Effector memory CD4-positive, alpha-beta T cell (primary cell): ENCODE measurements around the gene ZNF283.
"Not testable (repeated sequence)": the region's sequence is repeated elsewhere in the genome, so short reads cannot be mapped to it uniquely, and the experiment has no call there.

Experiments
- DNase-seq, 3 donors: peaks; one replicate each; pipeline ENCODE4 v3.0.0-alpha.2; 2020
- H3K27ac ChIP-seq: 2 replicates; pipeline ENCODE4 v1.7.0; 2013; ENCODE audit warnings: mild to moderate bottlenecking, low read length, moderate library complexity; ENCODE audit not compliant: insufficient read depth, poor library complexity, severe bottlenecking
- H3K27me3 ChIP-seq: replicated peaks from 2 replicates; pipeline ENCODE4 v1.7.0; 2013; ENCODE audit warnings: mild to moderate bottlenecking, low read length; ENCODE audit not compliant: insufficient read depth, control insufficient read depth, poor library complexity, severe bottlenecking
- H3K36me3 ChIP-seq: 2 replicates; pipeline ENCODE4 v1.7.0; 2013; ENCODE audit warnings: mild to moderate bottlenecking, low read length, moderate library complexity; ENCODE audit not compliant: control insufficient read depth, insufficient read depth
- H3K4me1 ChIP-seq: 2 replicates; pipeline ENCODE4 v1.7.0; 2013; ENCODE audit warnings: low read length, mild to moderate bottlenecking; ENCODE audit not compliant: control insufficient read depth, insufficient read depth, poor library complexity, severe bottlenecking
- H3K4me3 ChIP-seq: 2 replicates; pipeline ENCODE4 v1.7.0; 2013; ENCODE audit warnings: low read length, low read depth, mild to moderate bottlenecking; ENCODE audit not compliant: insufficient read depth, poor library complexity, severe bottlenecking
- H3K9me3 ChIP-seq: 2 replicates; pipeline ENCODE4 v1.7.0; 2013; ENCODE audit warnings: mild to moderate bottlenecking, low read length, moderate library complexity; ENCODE audit not compliant: control insufficient read depth

ZNF283 gene

GRCh38 chr19:43799502-43800142 is 27.5 kb upstream of the ZNF283 start:
- Histone ChIP-seq H3K27ac (no peak overlapping the region), H3K27me3 (no peaks in the 10 kb centered on the region), H3K9me3 (no peaks in the 10 kb centered on the region), H3K4me3 (no peak overlapping the region), H3K4me1 (peaks cover 6% of the 10 kb centered on the region), H3K36me3 (no peaks in the 10 kb centered on the region)
- no peak for DNase-seq

- peaks cover 6% of the 10 kb centered on the region for H3K4me1 ChIP-seq
- no peaks in the 10 kb centered on the region for H3K36me3 ChIP-seq
- no peak within 1 kb of the TSS for H3K27ac ChIP-seq
- H3K9me3 ChIP-seq = no peaks in the 10 kb centered on the region
- no peak for DNase-seq
- no peaks in the 10 kb centered on the region for H3K27me3 ChIP-seq
- no peak within 1 kb of the TSS for H3K4me3 ChIP-seq
These were observed 24.7 kb upstream of the ZNF283 start, which contains the start of gene LYPD5 for GRCh38 chr19:43802216-43802951. Gene LYPD5, minus strand, starts transcription at chr19:43802447. Its CDS starts 67 bp downstream, at chr19:43802380.

GRCh38 chr19:43804432-43804831 is 22.7 kb upstream of the ZNF283 start:
- Histone ChIP-seq H3K9me3 (no peaks in the 10 kb centered on the region), H3K4me1 (no peaks in the 10 kb centered on the region), H3K4me3 (no peak overlapping the region), H3K27me3 (no peaks in the 10 kb centered on the region), H3K36me3 (no peaks in the 10 kb centered on the region), H3K27ac (no peak overlapping the region)
- no peak for DNase-seq

GRCh38 chr19:43806401-43806800 is 20.7 kb upstream of the ZNF283 start:
- not testable (repeated sequence) for H3K36me3 ChIP-seq, H3K9me3 ChIP-seq, DNase-seq, H3K27me3 ChIP-seq, H3K27ac ChIP-seq, H3K4me1 ChIP-seq, H3K4me3 ChIP-seq

GRCh38 chr19:43806848-43807247 is 20.3 kb upstream of the ZNF283 start:
- DNase-seq = no peak
- H3K9me3 ChIP-seq = no peaks in the 10 kb centered on the region
- peaks cover 1% of the 10 kb centered on the region for H3K4me1 ChIP-seq
- no peaks in the 10 kb centered on the region for H3K36me3 ChIP-seq
- no peaks in the 10 kb centered on the region for H3K27me3 ChIP-seq
- H3K27ac ChIP-seq = no peak overlapping the region
- no peak overlapping the region for H3K4me3 ChIP-seq

- H3K27ac ChIP-seq = no peak overlapping the region
- no peak overlapping the region for H3K4me3 ChIP-seq
- no peaks in the 10 kb centered on the region for H3K27me3 ChIP-seq
- no peaks in the 10 kb centered on the region for H3K36me3 ChIP-seq
- no peaks in the 10 kb centered on the region for H3K9me3 ChIP-seq
- peaks cover 3% of the 10 kb centered on the region for H3K4me1 ChIP-seq
- no peak for DNase-seq
These were observed 19.5 kb upstream of the ZNF283 start for GRCh38 chr19:43807651-43808050.

- Histone ChIP-seq H3K27ac (no peak overlapping the region), H3K4me1 (peaks cover 3% of the 10 kb centered on the region), H3K36me3 (no peaks in the 10 kb centered on the region), H3K9me3 (no peaks in the 10 kb centered on the region), H3K4me3 (no peak overlapping the region), H3K27me3 (no peaks in the 10 kb centered on the region)
- DNase-seq = no peak
These were observed 17.1 kb upstream of the ZNF283 start for GRCh38 chr19:43809762-43810696.

GRCh38 chr19:43811837-43812236 is 15.3 kb upstream of the ZNF283 start:
- H3K36me3 ChIP-seq = no peaks in the 10 kb centered on the region
- H3K4me3 ChIP-seq = no peak overlapping the region
- H3K27me3 ChIP-seq = no peaks in the 10 kb centered on the region
- DNase-seq = no peak
- no peak overlapping the region for H3K27ac ChIP-seq
- H3K9me3 ChIP-seq = no peaks in the 10 kb centered on the region
- H3K4me1 ChIP-seq = peaks cover 3% of the 10 kb centered on the region

GRCh38 chr19:43812259-43812658 is 14.9 kb upstream of the ZNF283 start:
- H3K9me3 ChIP-seq = no peaks in the 10 kb centered on the region
- DNase-seq = no peak
- H3K4me3 ChIP-seq = no peak overlapping the region
- peaks cover 3% of the 10 kb centered on the region for H3K4me1 ChIP-seq
- no peaks in the 10 kb centered on the region for H3K36me3 ChIP-seq
- no peaks in the 10 kb centered on the region for H3K27me3 ChIP-seq
- no peak overlapping the region for H3K27ac ChIP-seq
